ENCODE measurements around the gene ANKRD35. TPM values are rescaled to one million over a fixed set of nuclear protein-coding genes. Genes with fewer than 3 reads are reported as not detected.

Gene ANKRD35
- total and polyA plus RNA-seq, 2 of the 8 experiments (the other 6 are each of a cell fraction or from before 2014, with no cell fraction given): 1.6 to 3.0 TPM

GRCh38 chr1:145843031-145843430, 42.6 kb downstream of the ANKRD35 start:
- Histone ChIP-seq H3K4me3 (ENCODE audit: extremely low read depth in 1 of 4, insufficient read depth in 2 of 4, low read depth in 3 of 4, low read length in 4 of 4) (no peak overlapping the region), H3K14ac (ENCODE audit: insufficient read length) (no peak overlapping the region), H3K9me3 (ENCODE audit: insufficient read depth in 2 of 2, low read depth in 1 of 2, low read length in 1 of 2) (no peaks in the 10 kb centered on the region), H3K56ac (replicated peaks; ENCODE audit: insufficient read length, low read depth, low read length) (no peak overlapping the region), H2AK5ac (ENCODE audit: low read depth, low read length) (no peak overlapping the region), H3K27ac (ENCODE audit: low read depth, low read length) (no peak overlapping the region), H3K79me2 (ENCODE audit: control insufficient read depth in 1 of 2, insufficient read depth in 2 of 2, low read length in 2 of 2) (no peaks in the 10 kb centered on the region), H3K4ac (replicated peaks; ENCODE audit: insufficient read length, low read depth, low read length) (no peak overlapping the region), H3K23me2 (ENCODE audit: low read depth, low read length) (peaks cover 3% of the 10 kb centered on the region), H3K27me3 (replicated peaks in 1 of 4; ENCODE audit: control insufficient read depth in 3 of 4, extremely low read depth in 1 of 4, insufficient read depth in 3 of 4, low read length in 3 of 4) (no peaks in the 10 kb centered on the region), H3K36me3 (ENCODE audit: control insufficient read depth in 2 of 4, insufficient read depth in 4 of 4, low read length in 3 of 4) (peaks cover 12 to 47% (median 29%) of the 10 kb centered on the region in 4 experiments; a peak in 7 of 8 replicates), H2BK12ac (ENCODE audit: low read depth, low read length) (no peak overlapping the region), H4K20me1 (replicated peaks in 1 of 2; ENCODE audit: control insufficient read depth in 1 of 2, insufficient read depth in 2 of 2, low read length in 2 of 2) (peaks cover 0 to 4% of the 10 kb centered on the region in 2 experiments), H3K18ac (ENCODE audit: extremely low read depth, low read length) (no peak overlapping the region), H4K5ac (ENCODE audit: insufficient read length, low read depth, low read length) (no peak overlapping the region), H3K9ac (replicated peaks in 1 of 4; ENCODE audit: extremely low read depth in 1 of 4, low read depth in 3 of 4, low read length in 3 of 4) (no peak overlapping the region), H2BK5ac (ENCODE audit: low read depth, low read length) (no peak overlapping the region), H4K91ac (replicated peaks; ENCODE audit: insufficient read length, low read length) (no peak overlapping the region), H3K4me1 (replicated peaks in 1 of 4; ENCODE audit: control insufficient read depth in 3 of 4, insufficient read depth in 4 of 4, low read length in 3 of 4) (peaks cover 0 to 8% (median 0%) of the 10 kb centered on the region in 4 experiments; a peak in 2 of 7 replicates), H2BK120ac (replicated peaks; ENCODE audit: low read depth, low read length) (no peak overlapping the region), H3K4me2 (ENCODE audit: insufficient read depth in 1 of 2, low read depth in 2 of 2, low read length in 2 of 2) (no peak overlapping the region), H2BK20ac (ENCODE audit: low read length) (no peak overlapping the region), H4K8ac (ENCODE audit: extremely low read depth, insufficient read depth, low read length) (no peak overlapping the region), H2AFZ (ENCODE audit: low read length) (no peak overlapping the region), H2BK15ac (ENCODE audit: low read length) (no peak overlapping the region), H3K23ac (ENCODE audit: insufficient read length) (no peak overlapping the region), H3K79me1 (ENCODE audit: low read depth, low read length) (no peaks in the 10 kb centered on the region)
- WGBS, 2 experiments (ENCODE audit: extremely low coverage in 1 of 2, insufficient coverage in 1 of 2, insufficient read length in 1 of 2, insufficient replicate concordance in 2 of 2, low coverage in 1 of 2, low lambda C conversion rate in 2 of 2, missing lambda C conversion rate in 1 of 2): 85% methylated on average over 3 of the region's 3 CpGs; no CpG with 5 or more reads in 1 of the 2 experiments
- ChIA-PET CTCF (ENCODE audit: partially characterized antibody) (interaction anchor here (0.7 to 9.6 kb wide), 4 partner anchors 13 to 50 kb away, joined by 3 to 214 read pairs (median 70); partner anchors contain the start of genes PIAS3, POLR3C and RNF115), POLR2A (ENCODE audit: partially characterized antibody) (interaction anchor here (1.3 to 8.2 kb wide), 3 partner anchors 17 to 40 kb away, joined by 3 to 95 read pairs (median 4); partner anchors contain the start of genes PIAS3, POLR3C and RNF115)
- DNase-seq (ENCODE audit: low read depth in 1 of 2, low spot score in 2 of 2): no peak
- no peak for FAIRE-seq
- TF ChIP-seq CTBP2 (IDR thresholded peaks at IDR 0.05; ENCODE audit: borderline replicate concordance, insufficient read depth, insufficient read length, low read length): no peak
- no peak for TF ChIP-seq SP4 (IDR thresholded peaks at IDR 0.05; ENCODE audit: low read length)
- no peak for TF ChIP-seq SIRT6 (IDR thresholded peaks at IDR 0.05; ENCODE audit: low read length)
- TF ChIP-seq ZNF274 (IDR thresholded peaks at IDR 0.05; ENCODE audit: borderline replicate concordance, extremely low read depth, low read length): no peak
- no peak for TF ChIP-seq ATF3 (IDR thresholded peaks at IDR 0.05; ENCODE audit: insufficient read depth, low read depth, low read length)
- TF ChIP-seq BCL11A (IDR thresholded peaks at IDR 0.05; ENCODE audit: low read depth in 2 of 2, low read length in 2 of 2): no peak
- no peak for TF ChIP-seq EZH2 (IDR thresholded peaks at IDR 0.05; ENCODE audit: low read depth, low read length, severe bottlenecking)
- TF ChIP-seq JUN (IDR thresholded peaks at IDR 0.05; ENCODE audit: low read depth, low read length): no peak
- no peak for TF ChIP-seq EGR1 (IDR thresholded peaks at IDR 0.05; ENCODE audit: borderline replicate concordance, low read depth, low read length)
- TF ChIP-seq USF2 (IDR thresholded peaks at IDR 0.05; ENCODE audit: low read length): no peak
- TF ChIP-seq EP300 (IDR thresholded peaks at IDR 0.05; ENCODE audit: borderline replicate concordance in 1 of 2, low read depth in 2 of 2, low read length in 2 of 2): no peak
- no peak for TF ChIP-seq PHF8 (conservative IDR thresholded peaks at IDR 0.05; ENCODE audit: low read depth, low read length)

All from H1 (cell line).